ENCODE measurements around the gene ASCC1. TPM values are rescaled to one million over a fixed set of nuclear protein-coding genes. Genes with fewer than 3 reads are reported as not detected.
A peak's percentile ranks its signal among the peaks of the same experiment; 100 is the strongest.
"Not testable (repeated sequence)": the region's sequence is repeated elsewhere in the genome, so short reads cannot be mapped to it uniquely, and the experiment has no call there.

The ASCC1 gene
- 37.1 and 43.2 TPM in 2 replicates for total RNA-seq
- polyA plus RNA-seq (2012) = 31.1 TPM

GRCh38 chr10:72215611-72216549 is at the start of gene ASCC1, which contains the start of gene ANAPC16:
Gene ASCC1 (minus strand): TSS chr10:72216276. CDS start chr10:72213298, 2,978 bp downstream.
Gene ANAPC16 (plus strand): TSS chr10:72216012. CDS start chr10:72223915, 7,903 bp downstream.
- peak; percentile 92 for DNase-seq (ENCODE audit: low read depth)

DNA sequence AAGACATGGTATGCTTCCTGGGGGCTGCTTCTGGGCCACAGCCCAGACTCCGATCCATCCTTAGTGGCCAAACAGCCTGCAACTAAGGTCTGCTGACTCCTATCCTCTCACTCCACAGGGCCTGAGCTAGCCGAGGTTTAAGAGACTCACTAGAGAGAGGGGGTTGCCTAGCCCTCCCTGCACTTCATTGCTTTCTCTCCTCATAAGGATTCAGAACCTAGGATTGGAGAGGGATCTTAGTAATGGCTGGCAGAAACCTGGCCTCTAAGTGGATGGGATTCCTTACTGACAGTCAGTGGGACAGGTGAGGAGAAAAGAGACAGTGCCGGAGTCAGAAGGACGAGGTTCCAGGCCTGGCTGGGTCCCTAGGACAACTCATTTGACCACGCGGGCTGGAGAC is 49.4 kb upstream of the ASCC1 start:
- no peak for DNase-seq (ENCODE audit: low read depth)

DNA sequence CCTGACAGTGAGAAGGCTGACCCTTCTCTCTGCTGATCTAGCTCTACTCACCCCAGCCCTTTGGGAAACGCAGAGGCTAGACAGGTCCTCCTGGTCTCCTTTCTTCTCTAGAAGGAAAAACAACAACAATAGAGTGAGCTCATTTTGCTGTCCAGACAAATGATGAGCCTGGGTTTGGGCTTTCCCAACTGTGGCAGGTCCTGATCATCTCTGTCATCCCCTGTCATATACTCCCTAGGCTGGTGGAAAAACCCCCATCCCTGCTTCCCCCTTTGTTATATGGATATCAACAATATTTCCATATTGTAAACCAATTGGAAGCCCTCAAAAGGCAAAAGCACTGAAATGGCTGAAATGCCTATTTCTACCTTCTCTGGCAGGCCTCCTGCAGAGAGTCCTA is 48.5 kb upstream of the ASCC1 start:
- DNase-seq (ENCODE audit: low read depth) = no peak

- DNase-seq (ENCODE audit: low read depth) = no peak
Observed at GRCh38 chr10:72263613-72264241, 47.7 kb upstream of the ASCC1 start.

- DNase-seq (ENCODE audit: low read depth) = no peak
Observed at GRCh38 chr10:72261784-72262404, 45.8 kb upstream of the ASCC1 start.

DNA sequence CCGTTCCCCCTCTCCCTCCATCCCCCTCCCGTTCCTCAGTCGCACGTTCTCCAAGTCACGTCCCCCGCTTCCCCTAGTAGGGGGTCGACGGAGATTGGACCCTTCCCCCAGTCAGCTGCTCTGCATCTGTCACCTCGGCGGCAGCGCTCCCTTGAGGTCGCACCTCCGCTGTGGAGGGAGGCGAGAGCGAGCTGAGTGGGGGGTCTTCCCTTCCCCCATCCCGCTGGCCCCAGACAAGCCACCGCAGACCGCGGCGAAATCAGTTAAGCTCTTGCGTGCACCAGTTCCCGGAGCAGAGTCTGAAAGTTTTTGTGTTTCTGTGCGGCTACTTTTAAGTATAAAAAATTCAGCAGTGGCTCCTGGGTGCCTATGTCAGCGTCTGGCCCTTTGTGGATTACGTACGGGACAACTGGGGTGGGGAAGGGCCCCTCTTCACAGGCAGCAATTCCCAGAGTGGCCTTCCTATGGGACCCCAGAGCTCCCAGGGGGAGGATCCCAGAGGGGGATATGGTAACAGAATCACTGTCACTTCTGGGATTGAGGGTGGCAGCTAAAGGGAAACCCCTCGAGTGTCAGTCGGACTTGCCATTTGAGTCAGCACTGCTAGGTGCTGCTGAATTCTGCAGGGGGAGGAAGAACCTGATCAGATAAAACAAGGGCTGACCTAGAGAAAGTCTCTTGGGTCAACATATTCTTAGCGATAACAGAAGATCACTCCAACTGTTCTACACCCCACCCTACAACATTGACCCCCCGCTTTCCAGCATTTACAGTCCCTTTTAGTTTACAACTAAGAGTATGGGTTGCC is 45.1 kb upstream of the ASCC1 start:
- DNase-seq (ENCODE audit: low read depth) = no peak

DNA sequence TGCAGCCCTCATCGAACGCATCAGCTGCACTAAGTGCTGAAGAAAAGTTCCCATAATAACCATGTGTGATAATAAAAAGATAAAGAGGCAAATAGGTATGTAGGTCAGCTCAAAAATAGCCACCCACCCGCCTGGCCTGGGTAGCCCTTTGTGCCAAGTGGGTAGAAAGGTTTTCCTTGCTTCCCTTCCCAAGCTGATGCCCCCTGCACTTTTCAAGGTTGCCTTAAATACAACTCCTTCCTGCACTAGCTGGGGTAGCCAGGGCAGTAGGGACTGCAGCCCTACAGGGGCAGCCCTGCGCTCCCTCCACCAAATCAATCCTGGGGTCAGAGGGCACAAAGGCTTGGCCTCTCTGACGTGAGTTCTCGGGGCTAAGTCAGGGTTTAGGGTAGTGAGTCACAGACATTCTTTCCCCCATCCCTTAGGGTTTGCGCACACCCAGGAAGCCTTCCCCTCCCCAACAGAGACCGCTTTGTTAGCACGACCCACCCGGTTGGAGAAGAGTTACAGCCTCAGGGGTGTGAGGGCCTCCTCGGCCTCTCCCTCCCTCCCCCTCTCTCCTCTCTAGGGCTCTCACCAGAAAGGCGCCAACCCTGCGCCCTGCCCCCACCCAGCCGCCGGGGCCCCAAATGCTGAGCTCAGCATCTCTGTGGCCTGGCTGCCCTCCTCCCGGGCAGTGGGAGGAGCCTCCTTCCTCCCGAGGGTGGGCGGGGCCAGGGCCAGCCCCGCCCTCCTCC is 44.3 kb upstream of the ASCC1 start:
- DNase-seq (ENCODE audit: low read depth) = peak; percentile 79

DNA sequence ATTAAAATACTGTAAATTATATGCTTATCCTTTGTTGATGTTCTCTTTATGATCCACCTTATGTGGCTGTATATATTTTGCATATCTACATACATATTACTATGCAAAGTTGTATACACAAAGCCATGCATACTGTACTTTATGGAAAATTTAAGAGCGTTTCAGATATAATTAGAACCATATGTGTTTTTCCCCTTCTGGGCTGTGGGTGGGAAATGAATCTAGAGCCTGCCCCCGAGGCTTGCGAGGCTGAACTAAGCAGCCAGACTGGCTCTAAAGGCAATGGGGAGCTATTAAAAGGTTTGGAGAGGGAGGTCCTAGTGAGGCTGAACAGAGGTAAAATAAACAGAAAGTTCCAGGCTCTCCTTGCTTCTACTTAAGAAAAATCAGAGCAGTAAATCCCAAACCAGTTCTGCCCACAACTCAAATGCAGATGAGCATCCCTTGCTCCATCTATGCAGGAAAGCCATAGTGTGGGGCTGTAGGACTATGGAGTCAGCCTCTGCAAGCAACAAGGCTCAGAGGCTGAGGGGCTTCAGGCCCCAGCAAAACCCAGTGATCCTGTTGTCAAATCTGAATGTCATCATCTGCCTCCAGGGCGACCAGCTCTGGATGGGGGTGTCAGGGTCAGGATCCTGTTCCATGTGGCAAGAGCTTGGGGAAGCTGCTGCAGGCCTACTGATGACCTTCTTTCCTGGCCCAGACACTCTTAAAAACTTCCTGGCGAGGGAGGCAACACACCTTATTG is 43.6 kb upstream of the ASCC1 start:
- DNase-seq (ENCODE audit: low read depth) = no peak

DNA sequence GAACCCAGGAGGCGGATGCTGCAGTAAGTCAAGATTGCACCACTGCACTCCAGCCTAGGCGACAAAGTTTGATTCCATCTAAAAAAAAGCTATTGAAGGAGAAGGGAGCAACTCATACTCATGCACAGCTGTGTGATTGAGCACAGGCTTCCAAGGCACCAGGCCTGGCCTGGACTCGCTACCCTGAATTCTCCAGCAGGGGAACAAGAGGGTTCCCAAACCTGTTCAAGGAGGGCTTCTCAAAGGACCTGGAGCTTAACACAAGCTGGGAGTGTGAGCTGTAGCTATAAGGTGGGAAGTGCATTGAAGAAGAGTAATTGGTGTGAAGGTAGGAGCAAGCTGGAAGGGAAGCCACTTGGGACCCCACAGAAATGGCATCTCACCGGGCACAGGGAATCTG is 42.5 kb upstream of the ASCC1 start:
- no peak for DNase-seq (ENCODE audit: low read depth)

GRCh38 chr10:72257051-72257892 is 41.2 kb upstream of the ASCC1 start:
- no peak for DNase-seq (ENCODE audit: low read depth)

DNA sequence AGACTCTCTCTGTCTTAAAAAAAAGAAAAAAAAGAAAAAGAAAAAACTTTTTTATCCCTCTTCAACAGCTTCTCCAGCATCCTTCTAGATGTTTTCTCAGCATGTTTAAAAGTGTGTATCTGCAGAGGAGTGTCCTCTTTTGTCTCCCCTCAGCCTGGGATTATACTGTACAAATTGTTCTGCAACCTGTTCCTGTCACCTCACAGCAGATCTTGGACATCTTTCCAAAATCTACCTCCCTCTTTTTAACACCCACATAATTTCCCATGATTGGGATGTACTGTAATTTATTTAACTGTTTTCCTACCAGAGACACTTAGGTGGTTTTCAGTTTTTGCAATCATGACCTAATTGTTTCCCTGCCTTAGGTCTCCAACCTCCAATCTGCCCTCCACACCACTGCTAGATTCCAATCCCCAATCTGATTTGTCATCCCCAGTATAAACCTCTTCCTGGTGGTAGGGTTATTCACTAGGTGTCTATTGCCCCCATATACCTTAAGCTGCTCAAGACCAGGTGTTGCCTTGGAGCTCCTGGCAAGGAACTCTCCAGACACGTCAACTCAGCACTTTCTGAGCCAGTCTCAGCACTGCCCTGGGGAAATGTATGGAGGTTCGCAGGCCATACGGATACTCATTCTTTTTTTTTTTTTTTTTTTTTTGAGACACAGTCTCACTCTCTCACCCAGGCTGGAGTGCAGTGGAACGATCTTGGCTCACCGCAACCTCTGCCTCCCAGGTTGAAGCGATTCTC is 40.1 kb upstream of the ASCC1 start:
- no peak for DNase-seq (ENCODE audit: low read depth)

GRCh38 chr10:72254813-72255568 is 38.9 kb upstream of the ASCC1 start:
- peak; percentile 72 for DNase-seq (ENCODE audit: low read depth)

- DNase-seq (ENCODE audit: low read depth) = no peak
Observed at GRCh38 chr10:72253578-72253977, 37.5 kb upstream of the ASCC1 start.

DNA sequence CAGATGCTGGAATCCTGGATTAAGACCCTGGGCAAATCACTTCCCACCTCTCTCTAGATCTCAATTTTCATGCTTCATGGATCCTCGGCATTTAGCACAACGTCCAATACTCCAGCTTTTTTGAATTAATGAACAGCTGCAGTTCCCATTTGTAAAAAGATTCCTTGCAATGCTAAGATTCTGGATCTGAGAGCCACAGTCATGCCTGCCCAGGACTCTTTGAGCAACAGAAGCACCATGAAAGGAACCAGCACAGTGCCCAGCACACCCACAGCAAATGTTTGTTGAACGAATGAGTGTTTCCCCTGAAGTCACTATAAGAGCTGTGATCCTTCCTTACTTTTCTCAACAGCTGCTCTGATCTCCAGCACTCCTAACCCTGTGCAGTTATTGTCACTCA is 36.9 kb upstream of the ASCC1 start:
- no peak for DNase-seq (ENCODE audit: low read depth)

DNA sequence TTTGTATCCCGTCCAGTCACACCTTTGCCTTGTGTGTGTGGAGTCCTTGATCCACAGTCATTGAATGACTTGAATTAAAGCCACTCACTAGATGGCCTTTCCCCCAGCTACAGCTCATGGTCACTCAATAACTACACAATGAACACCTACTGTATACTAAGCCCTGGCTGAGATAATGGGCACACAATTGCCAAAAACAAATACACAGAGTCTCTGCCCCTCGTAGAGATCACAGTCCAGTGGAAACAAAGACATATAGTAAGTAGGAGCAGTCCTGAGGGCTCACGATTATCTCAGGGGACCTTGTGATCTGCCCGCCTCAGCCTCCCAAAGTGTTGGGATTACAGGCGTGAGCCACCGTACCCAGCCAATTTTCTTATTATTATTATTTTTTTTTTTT is 35.6 kb upstream of the ASCC1 start:
- no peak for DNase-seq (ENCODE audit: low read depth)

DNA sequence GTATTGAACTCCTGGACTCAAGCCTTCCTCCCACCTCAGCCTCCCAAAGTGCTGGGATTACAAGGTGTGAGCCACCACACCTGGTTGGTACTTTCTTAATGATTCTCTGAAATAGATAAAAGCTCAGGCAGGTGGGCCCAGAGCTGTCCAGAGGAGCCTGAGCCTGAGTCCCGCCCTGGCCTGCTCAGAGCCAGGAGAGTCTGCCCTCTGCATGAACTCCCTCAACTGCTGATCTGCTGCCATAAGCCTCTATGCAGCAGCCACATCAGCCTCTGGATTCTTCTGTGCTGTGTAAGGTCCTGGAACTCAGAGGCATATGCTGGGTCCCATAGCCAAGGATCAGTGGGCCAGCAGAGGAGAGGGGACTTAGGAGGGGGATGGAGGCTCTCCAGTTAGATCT is 34.6 kb upstream of the ASCC1 start:
- DNase-seq (ENCODE audit: low read depth) = no peak

DNA sequence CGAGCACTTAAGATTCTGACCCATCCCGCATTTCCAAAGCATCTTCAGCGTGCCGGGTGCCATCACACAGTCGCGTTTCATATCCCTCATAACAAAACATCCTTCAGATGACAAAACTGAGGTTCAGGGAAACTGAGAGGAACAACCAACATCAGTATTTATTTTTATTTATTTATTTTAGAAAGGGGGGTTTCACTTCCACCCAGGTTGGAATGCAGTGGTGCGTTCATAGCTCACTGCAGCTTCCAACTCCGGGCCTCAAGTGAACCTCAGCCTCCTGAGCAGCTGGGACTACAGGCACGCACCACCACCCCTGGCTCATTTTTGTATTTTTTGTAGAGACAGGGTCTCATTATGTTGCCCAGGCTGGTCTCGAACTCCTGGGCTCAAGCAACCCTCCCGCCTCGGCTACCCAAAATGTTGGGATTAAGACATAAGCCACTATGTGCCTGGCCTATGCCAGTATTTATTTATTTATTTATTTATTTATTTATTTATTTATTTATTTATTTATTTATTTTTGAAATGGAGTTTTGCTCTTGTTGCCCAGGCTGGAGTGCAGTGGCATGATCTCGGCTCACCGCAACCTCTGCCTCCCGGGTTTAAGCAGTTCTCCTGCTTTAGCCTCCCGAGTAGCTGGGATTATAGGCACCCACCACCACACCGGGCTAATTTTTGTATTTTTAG is 33.2 kb upstream of the ASCC1 start:
- DNase-seq (ENCODE audit: low read depth) = not testable (repeated sequence)

Measured in myocyte (in vitro differentiated cells).